Epithelial cell of proximal tubule (primary cell): ENCODE results near the gene GTF2F2. TPM values are rescaled to one million over a fixed set of nuclear protein-coding genes. Genes with fewer than 3 reads are reported as not detected.
"Not testable (repeated sequence)": the region's sequence is repeated elsewhere in the genome, so short reads cannot be mapped to it uniquely, and the experiment has no call there.

Source experiments
- DNase-seq: peaks from one replicate; pipeline ENCODE4 v3.0.0-alpha.2; 2011; ENCODE audit warnings: low read depth
- H3K4me3 ChIP-seq: 2 replicates; pipeline ENCODE4 v1.5.1; 2011; ENCODE audit warnings: low read depth, mild to moderate bottlenecking, low read length
- total RNA-seq: library from RNA; depleted of rRNA; stranded (reverse); fragments of >200 nt; gene quantifications from 2 replicates; pipeline ENCODE4 v1.2.3, GENCODE V29; 2015
- TF ChIP-seq, protein P1 (sequence below): conservative IDR thresholded peaks from 2 replicates; pipeline ENCODE4 v1.5.1; 2012; ENCODE audit warnings: low read depth, mild to moderate bottlenecking, low read length

The GTF2F2 gene
- total RNA-seq, 1 donor from 2014 or later, result 47.9 TPM

DNA sequence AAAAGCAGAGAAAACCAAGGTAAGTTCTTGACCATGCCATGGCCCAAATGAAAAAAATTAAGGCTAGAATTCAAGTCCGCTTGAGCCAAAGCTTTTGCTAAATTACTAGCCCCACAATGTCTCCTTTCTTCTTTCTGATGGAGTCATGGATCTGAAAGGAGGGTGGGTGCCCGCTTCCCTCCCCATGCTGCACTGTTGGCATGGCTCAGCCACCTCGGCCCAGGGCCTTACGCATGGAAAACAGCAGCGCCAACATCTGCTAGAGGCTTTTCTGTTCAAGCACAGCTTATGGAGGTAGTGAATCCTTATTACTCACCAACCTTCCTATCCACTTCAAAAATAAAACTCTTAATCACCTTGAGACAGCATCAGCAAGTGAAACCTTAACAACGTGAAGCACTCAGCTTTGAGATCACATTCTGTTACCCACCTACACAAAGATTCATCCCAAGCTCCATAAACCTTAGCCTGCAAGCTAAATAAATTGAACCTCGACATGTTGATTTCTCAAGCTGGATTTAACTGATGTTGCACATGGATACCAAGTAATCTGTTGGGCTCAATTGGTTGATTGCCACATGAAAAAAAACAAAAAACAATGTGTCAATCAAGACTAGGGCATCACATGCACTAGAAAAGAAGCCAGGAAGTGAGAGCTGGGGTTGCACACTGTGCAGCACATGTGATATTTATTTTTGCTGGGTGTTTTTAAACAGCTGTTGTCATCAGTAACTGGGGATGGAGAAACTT, 177.3 kb downstream of the GTF2F2 start:
- TF ChIP-seq, protein P1, sequence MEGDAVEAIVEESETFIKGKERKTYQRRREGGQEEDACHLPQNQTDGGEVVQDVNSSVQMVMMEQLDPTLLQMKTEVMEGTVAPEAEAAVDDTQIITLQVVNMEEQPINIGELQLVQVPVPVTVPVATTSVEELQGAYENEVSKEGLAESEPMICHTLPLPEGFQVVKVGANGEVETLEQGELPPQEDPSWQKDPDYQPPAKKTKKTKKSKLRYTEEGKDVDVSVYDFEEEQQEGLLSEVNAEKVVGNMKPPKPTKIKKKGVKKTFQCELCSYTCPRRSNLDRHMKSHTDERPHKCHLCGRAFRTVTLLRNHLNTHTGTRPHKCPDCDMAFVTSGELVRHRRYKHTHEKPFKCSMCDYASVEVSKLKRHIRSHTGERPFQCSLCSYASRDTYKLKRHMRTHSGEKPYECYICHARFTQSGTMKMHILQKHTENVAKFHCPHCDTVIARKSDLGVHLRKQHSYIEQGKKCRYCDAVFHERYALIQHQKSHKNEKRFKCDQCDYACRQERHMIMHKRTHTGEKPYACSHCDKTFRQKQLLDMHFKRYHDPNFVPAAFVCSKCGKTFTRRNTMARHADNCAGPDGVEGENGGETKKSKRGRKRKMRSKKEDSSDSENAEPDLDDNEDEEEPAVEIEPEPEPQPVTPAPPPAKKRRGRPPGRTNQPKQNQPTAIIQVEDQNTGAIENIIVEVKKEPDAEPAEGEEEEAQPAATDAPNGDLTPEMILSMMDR, result no peak
- DNase-seq, result no peak
- H3K4me3 ChIP-seq, result no peak overlapping the region

DNA sequence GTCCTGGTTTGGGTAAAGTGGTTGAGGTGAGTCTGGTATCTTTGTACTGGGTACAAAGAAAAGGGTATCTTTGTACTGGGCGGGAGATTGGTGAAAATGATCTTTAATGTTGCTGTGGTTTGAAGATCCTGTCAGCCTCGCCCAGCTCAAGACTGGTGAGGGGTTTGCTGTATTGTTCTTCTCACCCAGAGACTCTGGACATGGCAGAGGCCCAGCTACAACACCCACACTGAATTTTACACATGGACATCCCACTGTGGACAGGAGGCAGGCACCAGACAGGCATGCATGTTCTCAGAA, 177.8 kb downstream of the GTF2F2 start:
- H3K4me3 ChIP-seq, result no peak overlapping the region
- no peak for DNase-seq
- TF ChIP-seq, protein P1, result no peak

DNA sequence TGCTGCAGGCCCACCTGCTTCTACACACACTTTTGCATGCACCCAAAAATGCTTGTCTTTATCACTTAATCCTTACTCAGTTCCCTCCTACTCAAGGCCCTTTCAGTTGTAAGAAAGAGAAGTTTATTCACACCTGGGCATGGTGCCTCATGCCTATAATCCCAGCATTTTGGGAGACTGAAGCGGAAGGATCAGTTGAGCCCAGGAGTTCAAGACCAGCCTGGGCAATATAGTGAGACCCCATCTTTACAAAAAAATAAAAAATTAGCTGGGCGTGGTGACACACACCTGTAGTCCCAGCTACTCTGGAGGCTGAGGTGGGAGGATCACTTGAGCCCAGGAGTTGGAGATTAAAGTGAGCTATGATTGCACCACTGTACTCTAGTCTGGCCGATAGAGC, 178.2 kb downstream of the GTF2F2 start:
- not testable (repeated sequence) for H3K4me3 ChIP-seq, DNase-seq

DNA sequence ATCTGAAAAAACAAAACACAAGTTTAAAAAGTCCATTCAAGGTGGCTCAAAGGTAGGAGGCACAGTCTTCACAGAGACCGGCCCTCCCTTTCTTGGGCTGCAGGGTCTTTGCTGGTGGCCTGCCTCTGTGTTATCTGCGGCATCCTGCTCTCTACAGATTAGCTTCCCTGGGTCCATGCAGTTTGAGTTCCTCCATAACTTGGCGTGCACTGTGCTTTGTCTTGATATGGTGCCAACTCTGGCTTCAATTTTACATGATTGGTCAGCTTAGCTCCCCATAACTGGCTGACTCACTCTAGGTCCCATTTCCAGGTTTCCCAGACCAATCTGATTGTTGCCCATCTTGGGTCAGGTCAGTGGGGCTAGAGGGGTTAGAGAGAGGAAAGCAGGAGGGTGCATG, 178.9 kb downstream of the GTF2F2 start:
- H3K4me3 ChIP-seq, result no peak overlapping the region
- DNase-seq, result no peak
- TF ChIP-seq, protein P1, result no peak

DNA sequence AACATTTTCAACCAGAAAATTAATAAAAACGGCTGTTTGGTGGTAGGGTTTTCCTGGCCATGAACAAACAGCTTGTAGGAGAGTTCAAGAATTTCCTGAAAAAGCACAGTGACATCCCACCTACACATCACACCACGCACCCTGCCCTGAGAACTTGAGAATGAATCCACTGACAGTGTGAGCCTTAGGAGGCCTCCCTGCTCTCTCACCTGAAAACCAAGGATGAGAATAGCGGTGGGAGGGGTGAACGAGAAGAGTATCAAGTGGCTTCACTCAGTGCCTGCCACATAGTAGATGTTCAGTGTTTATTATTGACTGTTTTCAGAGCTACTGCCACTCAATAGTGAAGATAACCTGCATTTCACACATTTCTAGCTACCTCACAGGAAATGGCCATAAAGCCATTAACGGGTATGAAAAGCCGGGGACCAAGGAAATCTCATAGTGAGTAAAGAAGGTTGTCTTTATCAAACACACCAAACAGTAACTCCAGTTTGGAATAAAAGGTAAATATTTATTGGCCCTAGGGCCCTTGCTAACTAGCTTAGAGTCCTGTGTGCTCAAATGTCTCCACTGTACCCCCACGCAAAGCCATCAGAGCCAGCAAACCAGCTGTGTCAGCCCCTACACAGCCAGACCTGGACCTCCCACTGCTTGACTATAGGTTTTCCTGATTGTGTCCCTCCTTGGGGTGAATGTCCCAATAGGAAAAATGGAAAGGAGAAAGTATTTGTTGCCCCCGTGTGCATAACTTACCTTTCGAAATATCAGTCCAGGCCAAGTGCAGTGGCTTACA, 180.1 kb downstream of the GTF2F2 start:
- DNase-seq, result no peak
- TF ChIP-seq, protein P1, result no peak
- H3K4me3 ChIP-seq, result no peak overlapping the region

DNA sequence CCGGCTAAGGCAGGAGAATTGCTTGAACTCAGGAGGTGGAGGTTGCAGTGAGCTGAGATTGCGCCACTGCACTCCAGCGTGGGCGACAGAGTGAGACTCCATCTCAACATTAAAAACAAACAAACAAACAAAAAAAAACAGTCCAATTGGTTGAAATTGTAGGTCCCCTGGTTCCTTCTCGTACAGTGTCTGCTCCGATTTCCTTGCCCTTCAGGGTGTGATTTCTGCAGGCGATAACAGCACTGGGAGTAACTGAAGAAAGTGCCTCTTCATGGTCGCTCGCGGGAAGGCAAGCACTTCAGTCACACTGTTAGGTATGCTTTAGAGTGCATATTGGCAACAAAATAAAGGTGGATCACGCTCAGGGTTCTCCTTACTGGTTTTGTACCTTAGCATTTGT, 181.0 kb downstream of the GTF2F2 start:
- no peak overlapping the region for H3K4me3 ChIP-seq
- TF ChIP-seq, protein P1, result no peak
- no peak for DNase-seq

DNA sequence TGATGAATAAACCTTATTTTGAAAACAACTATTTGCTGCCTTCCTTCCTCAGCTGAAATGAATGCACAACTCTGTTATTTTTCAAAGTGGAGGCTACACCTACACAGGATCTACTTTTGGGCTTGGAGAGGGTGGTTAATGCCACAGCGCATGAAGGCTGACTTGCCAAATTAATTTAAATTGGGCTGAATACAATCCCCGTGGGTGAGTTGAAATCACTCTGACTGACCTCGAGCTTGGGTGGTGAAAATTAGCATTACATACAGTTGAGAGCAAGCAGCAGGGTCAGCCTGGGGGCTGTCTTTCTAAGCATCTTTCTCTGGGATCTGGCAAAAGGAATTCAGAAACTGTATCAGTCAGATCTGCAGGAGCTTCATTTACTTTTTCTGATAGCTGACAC, 182.2 kb downstream of the GTF2F2 start:
- no peak overlapping the region for H3K4me3 ChIP-seq
- TF ChIP-seq, protein P1, result no peak
- DNase-seq, result no peak
